ENCODE data around the gene ABCB6. TPM values are rescaled to one million over a fixed set of nuclear protein-coding genes. Genes with fewer than 3 reads are reported as not detected.

The ABCB6 gene
- total and polyA plus RNA-seq, 7 experiments from 2014 or later, result 0.66 to 30.2 (median 6.4) TPM

- peak in 7 of 9 donors; percentile 21 to 55 (median 50) for DNase-seq
- intact Hi-C loops (cut with micrococcal nuclease), result loop anchor here (1.0 to 2.0 kb wide), 4 partner anchors 11 to 128 kb away; partner anchors contain the start of gene NHEJ1 (in 1 of the 2)
- no peak overlapping the region for H3K4me3 Mint-ChIP-seq
- H3K27me3 Mint-ChIP-seq, result no peaks in the 10 kb centered on the region
- peak overlapping the region in 7 of 9 donors; percentile 21 to 89 (median 65) for H3K27ac Mint-ChIP-seq
- peaks cover 9 to 19% (median 11%) of the 10 kb centered on the region in 5 donors for H3K36me3 Mint-ChIP-seq
- H3K4me1 ChIP-seq (ENCODE audit: control insufficient read depth in 2 of 2, insufficient read depth in 2 of 2, low read length in 2 of 2), result peaks cover 18 to 27% of the 10 kb centered on the region in 2 donors
- peaks cover 0 to 2% (median 0%) of the 10 kb centered on the region in 11 donors for H3K9me3 Mint-ChIP-seq
- ChIA-PET POLR2A (interaction anchor here (0.7 to 10.4 kb wide), 9 partner anchors 10 to 278 kb away, joined by 3 to 343 read pairs (median 3); partner anchors contain the start of genes ANKZF1, DNAJB2, TUBA4A and TUBA4B), CTCF (interaction anchor here (0.7 to 7.2 kb wide), 11 partner anchors 11 to 127 kb away, joined by 3 to 54 read pairs (median 5); partner anchors contain the start of genes NHEJ1 and ZFAND2B)
- H3K27ac ChIP-seq (ENCODE audit: low read depth, low read length), result peak overlapping the region; percentile 40
- peaks cover 33 to 44% (median 37%) of the 10 kb centered on the region in 7 donors for H3K4me1 Mint-ChIP-seq
- ATAC-seq, result peak; percentile 69
- no peaks in the 10 kb centered on the region for H3K9me3 ChIP-seq (ENCODE audit: control insufficient read depth in 2 of 3, low read length in 3 of 3)
- no peak overlapping the region for H3K4me3 ChIP-seq (ENCODE audit: low read length)
- no peaks in the 10 kb centered on the region for H3K27me3 ChIP-seq (ENCODE audit: control insufficient read depth in 2 of 2, insufficient read depth in 2 of 2, low read length in 2 of 2)
- H3K36me3 ChIP-seq (ENCODE audit: control insufficient read depth in 2 of 3, insufficient read depth in 3 of 3, low read length in 3 of 3), result peaks cover 13 to 35% (median 13%) of the 10 kb centered on the region in 3 experiments
Observed at GRCh38 chr2:219171231-219171651, 47.5 kb downstream of the ABCB6 start.

DNA sequence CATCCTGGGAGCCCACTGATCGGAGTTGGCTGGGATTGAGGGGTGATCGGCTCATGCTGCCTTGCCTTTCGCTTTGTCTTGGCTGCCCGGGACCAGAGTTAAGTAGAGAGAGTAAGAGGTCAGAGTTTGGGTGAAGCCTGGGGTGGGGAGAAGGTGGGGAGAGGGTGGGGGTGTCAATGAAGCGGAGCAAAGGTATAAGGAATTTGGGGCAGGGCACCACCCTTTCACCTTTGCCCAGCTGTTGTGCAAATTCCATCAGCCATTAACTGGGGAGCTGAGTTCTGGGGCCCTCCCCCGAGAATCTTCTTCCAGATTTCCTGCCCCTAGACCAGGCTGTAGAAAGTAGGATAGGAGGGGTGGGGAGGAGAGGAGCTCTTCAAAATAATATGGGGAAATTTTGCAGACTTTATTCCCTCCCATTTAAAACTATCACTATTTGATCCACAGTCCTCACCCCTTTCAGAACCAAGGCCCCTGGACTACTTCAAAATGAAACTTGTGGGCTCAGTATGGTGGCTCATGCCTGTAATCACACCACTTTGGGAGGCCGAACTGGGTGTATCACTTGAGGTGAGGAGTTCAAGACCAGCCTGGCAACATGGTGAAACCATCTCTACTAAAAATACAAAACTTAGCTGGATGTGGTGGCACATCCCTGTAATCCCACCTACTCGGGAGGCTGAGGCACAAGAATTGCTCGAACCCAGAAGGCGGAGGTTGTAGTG, 48.7 kb downstream of the ABCB6 start, which contains the start of gene SLC23A3:
TSS of gene SLC23A3 (minus strand) at position 100 of the 725 bp plus-strand sequence. CDS start at position 55, 45 bp downstream.
- peaks cover 0 to 2% (median 0%) of the 10 kb centered on the region in 11 donors for H3K9me3 Mint-ChIP-seq
- H3K4me1 ChIP-seq (ENCODE audit: control insufficient read depth in 2 of 2, insufficient read depth in 2 of 2, low read length in 2 of 2), result peaks cover 7 to 19% of the 10 kb centered on the region in 2 donors
- peaks cover 9 to 22% (median 11%) of the 10 kb centered on the region in 5 donors for H3K36me3 Mint-ChIP-seq
- H3K27me3 Mint-ChIP-seq, result no peaks in the 10 kb centered on the region
- ATAC-seq, result no peak
- DNase-seq, result no peak
- H3K27ac ChIP-seq (ENCODE audit: low read depth, low read length), result no peak within 1 kb of the TSS
- H3K27ac Mint-ChIP-seq, result no peak within 1 kb of the TSS
- no peak within 1 kb of the TSS for H3K4me3 Mint-ChIP-seq
- H3K4me1 Mint-ChIP-seq, result peaks cover 22 to 33% (median 28%) of the 10 kb centered on the region in 7 donors
- H3K36me3 ChIP-seq (ENCODE audit: control insufficient read depth in 2 of 3, insufficient read depth in 3 of 3, low read length in 3 of 3), result peaks cover 13 to 35% (median 13%) of the 10 kb centered on the region in 3 experiments
- CTCF ChIA-PET, result interaction anchor here (0.9 to 3.5 kb wide), 8 partner anchors 11 to 125 kb away, joined by 3 to 32 read pairs (median 4); partner anchors contain the start of gene NHEJ1
- H3K4me3 ChIP-seq (ENCODE audit: low read length), result no peak within 1 kb of the TSS
- no peaks in the 10 kb centered on the region for H3K9me3 ChIP-seq (ENCODE audit: control insufficient read depth in 2 of 3, low read length in 3 of 3)
- POLR2A ChIA-PET, result interaction anchor here (1.2 to 10.4 kb wide), 3 partner anchors 37 to 82 kb away, joined by 3 to 343 read pairs (median 162); partner anchors contain the start of genes ANKZF1, TUBA4A, TUBA4B and ZFAND2B
- no peaks in the 10 kb centered on the region for H3K27me3 ChIP-seq (ENCODE audit: control insufficient read depth in 2 of 2, insufficient read depth in 2 of 2, low read length in 2 of 2)
- intact Hi-C loops (cut with micrococcal nuclease), result loop anchor here in 1 of 2 donors (2.0 kb wide), 1 partner anchor 129 kb away; no protein-coding TSS in a partner anchor

GRCh38 chr2:219168932-219169331, 49.8 kb downstream of the ABCB6 start:
- Mint-ChIP-seq H3K9me3 (peaks cover 0 to 2% (median 0%) of the 10 kb centered on the region in 11 donors), H3K27ac (no peak overlapping the region), H3K27me3 (no peaks in the 10 kb centered on the region), H3K4me1 (peaks cover 12 to 22% (median 17%) of the 10 kb centered on the region in 7 donors), H3K36me3 (peaks cover under 1 to 13% (median 6%) of the 10 kb centered on the region in 5 donors), H3K4me3 (no peak overlapping the region)
- ATAC-seq, result no peak
- intact Hi-C loops (cut with micrococcal nuclease), result no loop called here
- Histone ChIP-seq H3K4me1 (ENCODE audit: control insufficient read depth in 2 of 2, insufficient read depth in 2 of 2, low read length in 2 of 2) (peaks cover 0 to 7% of the 10 kb centered on the region in 2 donors), H3K36me3 (ENCODE audit: control insufficient read depth in 2 of 3, insufficient read depth in 3 of 3, low read length in 3 of 3) (peaks cover 3 to 25% (median 6%) of the 10 kb centered on the region in 3 experiments), H3K27ac (ENCODE audit: low read depth, low read length) (no peak overlapping the region), H3K9me3 (ENCODE audit: control insufficient read depth in 2 of 3, low read length in 3 of 3) (no peaks in the 10 kb centered on the region), H3K27me3 (ENCODE audit: control insufficient read depth in 2 of 2, insufficient read depth in 2 of 2, low read length in 2 of 2) (no peaks in the 10 kb centered on the region), H3K4me3 (ENCODE audit: low read length) (no peak overlapping the region)
- CTCF ChIA-PET, result interaction anchor here (3.0 to 3.5 kb wide), 2 partner anchors 10 to 43 kb away, joined by 20 to 32 read pairs; partner anchors contain the start of gene NHEJ1
- DNase-seq, result no peak
- POLR2A ChIA-PET, result interaction anchor here (9.4 to 10.4 kb wide), 2 partner anchors 38 to 83 kb away, joined by 162 to 343 read pairs; partner anchors contain the start of genes TUBA4A, TUBA4B and ZFAND2B

GRCh38 chr2:219168526-219168925, 50.2 kb downstream of the ABCB6 start:
- no peaks in the 10 kb centered on the region for H3K27me3 Mint-ChIP-seq
- Histone ChIP-seq H3K27ac (ENCODE audit: low read depth, low read length) (no peak overlapping the region), H3K27me3 (ENCODE audit: control insufficient read depth in 2 of 2, insufficient read depth in 2 of 2, low read length in 2 of 2) (no peaks in the 10 kb centered on the region), H3K36me3 (ENCODE audit: control insufficient read depth in 2 of 3, insufficient read depth in 3 of 3, low read length in 3 of 3) (peaks cover 0 to 22% (median 5%) of the 10 kb centered on the region in 3 experiments), H3K4me3 (ENCODE audit: low read length) (no peak overlapping the region), H3K4me1 (ENCODE audit: control insufficient read depth in 2 of 2, insufficient read depth in 2 of 2, low read length in 2 of 2) (peaks cover 0 to 5% of the 10 kb centered on the region in 2 donors), H3K9me3 (ENCODE audit: control insufficient read depth in 2 of 3, low read length in 3 of 3) (no peaks in the 10 kb centered on the region)
- intact Hi-C loops (cut with micrococcal nuclease), result no loop called here
- POLR2A ChIA-PET, result interaction anchor here (9.4 to 10.4 kb wide), 2 partner anchors 39 to 83 kb away, joined by 162 to 343 read pairs; partner anchors contain the start of genes TUBA4A, TUBA4B and ZFAND2B
- peaks cover 9 to 17% (median 15%) of the 10 kb centered on the region in 7 donors for H3K4me1 Mint-ChIP-seq
- no peak overlapping the region for H3K4me3 Mint-ChIP-seq
- CTCF ChIA-PET, result interaction anchor here (3.5 kb wide), 1 partner anchor 44 kb away, joined by 32 read pairs; no protein-coding TSS in a partner anchor
- ATAC-seq (no peak), DNase-seq (no peak)
- peaks cover 0 to 11% (median 6%) of the 10 kb centered on the region in 5 donors for H3K36me3 Mint-ChIP-seq
- no peak overlapping the region for H3K27ac Mint-ChIP-seq
- peaks cover 0 to 2% (median 0%) of the 10 kb centered on the region in 11 donors for H3K9me3 Mint-ChIP-seq

DNA sequence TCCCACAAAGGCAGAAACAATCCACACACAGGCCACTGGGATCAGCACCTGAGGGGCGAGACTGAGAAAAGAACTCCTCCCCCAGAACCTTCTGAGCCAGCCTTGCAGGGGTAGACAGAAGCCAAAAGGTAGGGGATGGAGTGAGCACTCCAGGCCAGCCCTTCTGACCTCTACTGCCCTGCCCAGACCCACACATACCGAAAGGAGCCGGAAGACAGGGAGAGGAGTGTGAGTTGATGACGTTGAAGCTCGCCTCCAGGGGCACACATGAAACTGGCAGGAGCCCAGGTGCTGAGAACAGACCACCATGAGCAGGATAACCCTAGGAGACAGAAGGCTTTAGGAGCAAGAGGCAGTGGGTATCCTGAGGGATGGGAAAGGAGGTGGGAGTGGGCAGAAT, 50.8 kb downstream of the ABCB6 start:
- peaks cover 0 to 14% (median 6%) of the 10 kb centered on the region in 5 donors for H3K36me3 Mint-ChIP-seq
- ATAC-seq (no peak), DNase-seq (no peak)
- H3K9me3 ChIP-seq (ENCODE audit: control insufficient read depth in 2 of 3, low read length in 3 of 3), result no peaks in the 10 kb centered on the region
- H3K4me3 ChIP-seq (ENCODE audit: low read length), result no peak overlapping the region
- peaks cover 0 to 18% (median 5%) of the 10 kb centered on the region in 3 experiments for H3K36me3 ChIP-seq (ENCODE audit: control insufficient read depth in 2 of 3, insufficient read depth in 3 of 3, low read length in 3 of 3)
- H3K27ac Mint-ChIP-seq, result peak overlapping the region in 2 of 9 donors; percentile 20 to 26
- no peak overlapping the region for H3K4me3 Mint-ChIP-seq
- no peak overlapping the region for H3K27ac ChIP-seq (ENCODE audit: low read depth, low read length)
- intact Hi-C loops (cut with micrococcal nuclease), result no loop called here
- H3K9me3 Mint-ChIP-seq, result no peaks in the 10 kb centered on the region
- ChIA-PET POLR2A (interaction anchor here (0.7 to 10.4 kb wide), 2 partner anchors 39 to 55 kb away, joined by 3 to 343 read pairs; partner anchors contain the start of gene ZFAND2B), CTCF (no interaction called here)
- H3K4me1 ChIP-seq (ENCODE audit: control insufficient read depth in 2 of 2, insufficient read depth in 2 of 2, low read length in 2 of 2), result peaks cover 0 to 5% of the 10 kb centered on the region in 2 donors
- no peaks in the 10 kb centered on the region for H3K27me3 ChIP-seq (ENCODE audit: control insufficient read depth in 2 of 2, insufficient read depth in 2 of 2, low read length in 2 of 2)
- H3K4me1 Mint-ChIP-seq, result peaks cover 9 to 19% (median 13%) of the 10 kb centered on the region in 7 donors
- H3K27me3 Mint-ChIP-seq, result no peaks in the 10 kb centered on the region
